Adrenal gland (tissue), 12 donors: ENCODE results near the gene CLDN15. TPM values are rescaled to one million over a fixed set of nuclear protein-coding genes. Genes with fewer than 3 reads are reported as not detected.

Source experiments
- DNase-seq, 7 donors: peaks; one replicate each; pipeline ENCODE4 v3.0.0-alpha.2; 2019 to 2020
- H3K27ac ChIP-seq, 5 donors: fragments of 200-600 bp; sonication (generic) in 4 of 5; 1 replicate in 3 of 5; 2 replicates in 2 of 5; pipeline versions ENCODE4 v1.5.1 to v1.8.0; 2016 to 2020; ENCODE audit warnings: mild to moderate bottlenecking in 1 of 5
- H3K27me3 ChIP-seq: fragments of 200-600 bp; 2 replicates; pipeline ENCODE4 v1.8.0; 2021
- H3K36me3 ChIP-seq, 2 donors: fragments of 200-600 bp; replicated peaks in 1 of 2; 1 replicate in 1 of 2; 2 replicates in 1 of 2; pipeline versions ENCODE4 v1.5.1 to v1.8.0; 2018 to 2022
- H3K4me1 ChIP-seq, 2 donors: fragments of 200-600 bp; replicated peaks in 1 of 2; 1 replicate in 1 of 2; 2 replicates in 1 of 2; pipeline versions ENCODE4 v1.5.1 to v1.8.0; 2018 to 2021
- H3K4me3 ChIP-seq, 4 donors: fragments of 200-600 bp; sonication (generic) in 3 of 4; one replicate each; pipeline ENCODE4 v1.5.1; 2016 to 2018
- H3K9me3 ChIP-seq, 3 donors: fragments of 200-600 bp; sonication (generic) in 1 of 3; replicated peaks in 1 of 3; 1 replicate in 2 of 3; 2 replicates in 1 of 3; pipeline versions ENCODE4 v1.5.1 to v1.8.0; 2016 to 2021
- POLR2A ChIP-seq, 2 donors: fragments of 450-650 bp; IDR thresholded peaks; one replicate each; pipeline ENCODE4 v1.6.1; 2017; ENCODE audit warnings: antibody characterized with exemption in 2 of 2, mild to moderate bottlenecking in 2 of 2, moderate library complexity in 1 of 2
- WGBS, 4 donors: extraction: QIAGEN DNeasy Blood & Tissue Kit in 2 of 4; methylation state at CpG; one replicate each; pipeline versions ENCODE4 v1.1.5 to v1.1.7; 2013 to 2017; 5-methylcytosine and 5-hydroxymethylcytosine counted together
- intact Hi-C, 2 donors: fragments of 100-400 bp; cut with DNase I; formaldehyde crosslinking; loops; one replicate each; pipeline versions ENCODE4 v1.14.1 to v1.15.0; 2022 to 2023
- polyA plus RNA-seq, 3 donors: library from polyadenylated mRNA; stranded (reverse); fragments of 200-250 nt in 2 of 3; fragments of 350-450 nt in 1 of 3; fragmentation: Illumina TruSeq in 1 of 3; extraction: RNeasy Lipid Tissue Mini Kit (QIAGEN cat#74804) in 1 of 3; gene quantifications; one replicate each; pipeline ENCODE4 v1.2.3, GENCODE V29; 2013 to 2014
- total RNA-seq, 9 donors: library from RNA; depleted of rRNA in 4 of 9; stranded (reverse); fragments of >200 nt in 4 of 9; fragments of 120-200 nt in 1 of 9; fragmentation: NEBNext Ultra II Directional in 1 of 9; extraction: Animal tissue kit (Norgen Biotek cat#: 25700) in 1 of 9; gene quantifications; one replicate each; pipeline versions ENCODE4 v1.1.0 to v1.2.4, GENCODE V29; 2013 to 2023
- TF ChIP-seq, protein P1 (sequence below), 6 experiments: fragments of 450-650 bp in 4 of 6; fragments of 200-600 bp in 2 of 6; sonication (generic) in 1 of 6; IDR thresholded peaks; 1 replicate in 5 of 6; 2 replicates in 1 of 6; pipeline versions ENCODE4 v1.5.1 to v1.8.0; 2016 to 2021; ENCODE audit warnings: antibody characterized with exemption in 6 of 6, mild to moderate bottlenecking in 2 of 6, moderate library complexity in 1 of 6
- donor health status: healthy with polysubstance abuse.
- donor health status: Bipolar disorder and iron deficiency.
- donor health status: DM: yes; HTN: yes; CAD: no.
- donor health status: DM: no; HTN: no; CAD: no.
- donor health status: DM: no; HTN: no; CAD: no.
- donor health status: DM: yes; HTN: yes; CAD: no.

The CLDN15 gene
- total and polyA plus RNA-seq, 12 donors: 0.70 to 10.9 (median 4.1) TPM

DNA sequence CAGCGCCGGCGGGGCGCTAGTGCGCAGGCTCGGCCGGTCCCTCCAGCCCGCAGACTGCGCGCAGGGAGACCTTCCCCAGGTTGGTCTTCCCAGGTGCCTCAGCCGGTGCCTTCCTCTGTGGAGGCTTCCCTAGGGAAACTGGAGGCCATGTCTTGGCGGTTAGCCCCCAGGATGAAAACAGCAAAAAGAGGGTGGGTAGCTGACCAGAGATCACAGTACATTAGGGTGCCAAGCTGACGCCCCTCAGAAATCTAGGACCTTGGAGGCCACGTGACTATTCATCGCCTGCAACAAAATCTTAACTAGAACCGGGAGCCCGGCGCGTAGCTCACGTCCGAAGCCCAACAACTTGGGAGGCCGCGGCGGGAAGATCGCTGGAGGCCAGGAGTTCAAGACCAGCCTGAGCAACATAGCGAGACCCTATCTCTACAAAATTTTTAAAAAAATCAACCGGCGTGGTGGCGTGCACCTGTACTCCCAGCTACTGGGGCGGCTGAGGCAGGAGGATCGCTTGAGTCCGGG lies 7.6 kb upstream of the CLDN15 start:
- peaks cover 0 to 6% of the 10 kb centered on the region in 2 donors for H3K36me3 ChIP-seq
- 21 to 55% (median 27%) methylated on average over 11 to 32 of the region's 32 CpGs for WGBS, 4 donors
- TF ChIP-seq, protein P1, sequence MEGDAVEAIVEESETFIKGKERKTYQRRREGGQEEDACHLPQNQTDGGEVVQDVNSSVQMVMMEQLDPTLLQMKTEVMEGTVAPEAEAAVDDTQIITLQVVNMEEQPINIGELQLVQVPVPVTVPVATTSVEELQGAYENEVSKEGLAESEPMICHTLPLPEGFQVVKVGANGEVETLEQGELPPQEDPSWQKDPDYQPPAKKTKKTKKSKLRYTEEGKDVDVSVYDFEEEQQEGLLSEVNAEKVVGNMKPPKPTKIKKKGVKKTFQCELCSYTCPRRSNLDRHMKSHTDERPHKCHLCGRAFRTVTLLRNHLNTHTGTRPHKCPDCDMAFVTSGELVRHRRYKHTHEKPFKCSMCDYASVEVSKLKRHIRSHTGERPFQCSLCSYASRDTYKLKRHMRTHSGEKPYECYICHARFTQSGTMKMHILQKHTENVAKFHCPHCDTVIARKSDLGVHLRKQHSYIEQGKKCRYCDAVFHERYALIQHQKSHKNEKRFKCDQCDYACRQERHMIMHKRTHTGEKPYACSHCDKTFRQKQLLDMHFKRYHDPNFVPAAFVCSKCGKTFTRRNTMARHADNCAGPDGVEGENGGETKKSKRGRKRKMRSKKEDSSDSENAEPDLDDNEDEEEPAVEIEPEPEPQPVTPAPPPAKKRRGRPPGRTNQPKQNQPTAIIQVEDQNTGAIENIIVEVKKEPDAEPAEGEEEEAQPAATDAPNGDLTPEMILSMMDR (IDR thresholded peaks at IDR 0.05): no peak
- TF ChIP-seq POLR2A (IDR thresholded peaks at IDR 0.05): no peak
- intact Hi-C loops: loop anchor here in 1 of 2 donors (5.0 kb wide), 1 partner anchor 33 kb away; no protein-coding TSS in a partner anchor
- H3K9me3 ChIP-seq: no peaks in the 10 kb centered on the region
- peak overlapping the region; percentile 79 to 100 (median 88) for H3K4me3 ChIP-seq
- DNase-seq: peak in 1 of 7 donors; percentile 12
- H3K27ac ChIP-seq: peak overlapping the region; percentile 81 to 97 (median 94)
- no peaks in the 10 kb centered on the region for H3K27me3 ChIP-seq
- H3K4me1 ChIP-seq: peaks cover 13 to 21% of the 10 kb centered on the region in 2 donors

DNA sequence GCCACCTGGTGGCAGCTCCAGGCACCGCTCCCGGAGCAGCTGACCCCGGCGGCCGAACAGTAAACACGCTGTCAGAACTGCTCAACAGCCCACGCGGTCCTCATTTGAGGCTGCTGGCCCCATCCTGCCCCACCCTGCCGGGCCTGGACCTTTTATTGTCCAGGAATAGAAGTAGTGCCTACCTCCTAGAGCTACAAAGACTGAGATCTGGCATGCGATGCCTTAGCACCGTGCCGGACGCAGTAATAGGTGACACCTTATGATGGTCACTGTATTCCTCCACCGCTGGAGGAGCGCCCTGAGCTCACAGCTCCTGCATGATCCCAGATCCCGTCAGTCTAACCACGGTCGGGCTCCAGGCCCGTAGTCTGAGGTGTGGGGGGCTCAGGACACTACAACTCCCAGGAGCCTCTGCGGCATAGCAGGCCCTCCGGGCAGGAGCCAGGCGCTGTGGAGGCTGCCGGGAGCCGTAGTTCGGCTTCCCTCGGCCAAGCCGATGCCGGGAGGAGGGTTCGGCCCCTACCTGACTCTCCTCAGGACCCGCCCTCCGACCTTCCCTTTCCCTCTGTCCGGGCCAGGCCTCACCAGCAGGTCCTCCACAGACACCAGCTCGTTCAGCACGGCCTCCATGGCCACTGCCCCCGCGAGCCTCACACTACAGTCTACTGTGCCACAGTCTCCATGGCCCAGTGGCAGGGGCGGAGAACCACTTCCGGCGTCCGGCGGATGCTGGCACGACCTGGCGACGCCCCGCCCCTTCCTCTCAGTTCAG lies 7.0 kb upstream of the CLDN15 start, which contains the start of gene FIS1:
FIS1 (minus strand) TSS at position 707 of the 772 bp plus-strand sequence; CDS start at position 630, 77 bp downstream.
- WGBS, 4 donors: 0 to 6% (median 2%) methylated on average over 6 to 45 of the region's 45 CpGs
- intact Hi-C loops: loop anchor here in 1 of 2 donors (5.0 kb wide), 1 partner anchor 32 kb away; no protein-coding TSS in a partner anchor

DNA sequence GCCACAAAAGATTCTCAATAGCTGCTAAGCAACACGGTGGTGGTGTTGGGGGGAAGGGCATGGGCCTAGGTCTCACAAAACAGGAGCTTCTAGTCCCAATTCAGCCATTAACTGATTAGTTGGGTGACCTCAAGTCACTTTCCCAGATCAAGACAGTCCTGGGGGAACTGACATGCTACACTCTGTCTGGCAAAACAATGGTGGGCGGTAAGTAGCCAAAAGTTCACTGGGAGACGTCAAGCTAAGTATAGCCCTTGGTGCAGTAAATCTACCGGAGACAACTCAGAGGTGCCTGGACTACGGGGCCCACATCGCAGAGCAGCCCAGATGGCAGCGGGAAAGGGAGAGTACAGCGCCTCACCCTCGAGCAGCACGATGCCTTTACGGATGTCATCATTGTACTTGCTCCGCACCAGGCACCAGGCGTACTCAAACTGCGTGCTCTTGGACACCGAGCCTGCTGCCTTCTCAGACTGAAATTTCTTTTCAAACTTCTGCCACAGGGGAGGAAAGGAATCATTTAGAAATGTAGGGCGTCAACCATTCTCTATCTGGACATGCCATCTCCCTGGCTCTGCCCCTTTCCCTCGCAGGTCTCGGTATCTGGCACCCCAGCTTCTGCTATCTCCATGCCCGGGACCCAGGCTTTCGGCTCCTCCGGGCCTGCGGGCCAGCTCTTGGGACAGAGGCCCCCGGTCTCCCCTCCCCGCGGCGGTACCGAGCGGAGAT lies 6.2 kb upstream of the CLDN15 start:
- DNase-seq: peak in 6 of 7 donors; percentile 31 to 76 (median 54)
- peak overlapping the region; percentile 81 to 97 (median 94) for H3K27ac ChIP-seq
- TF ChIP-seq POLR2A (IDR thresholded peaks at IDR 0.05): peak in 1 of 2 donors; percentile 36
- TF ChIP-seq, protein P1 (IDR thresholded peaks at IDR 0.05): peak in 1 of 6 experiments; percentile 91
- intact Hi-C loops: no loop called here
- no peaks in the 10 kb centered on the region for H3K27me3 ChIP-seq
- H3K4me3 ChIP-seq: peak overlapping the region; percentile 79 to 100 (median 88)
- peaks cover 0 to 20% of the 10 kb centered on the region in 2 donors for H3K36me3 ChIP-seq
- peaks cover 25 to 31% of the 10 kb centered on the region in 2 donors for H3K4me1 ChIP-seq
- WGBS, 4 donors: 8 to 24% (median 17%) methylated on average over 14 to 28 of the region's 28 CpGs
- H3K9me3 ChIP-seq: no peaks in the 10 kb centered on the region

More for the DNA sequence above, 7.0 kb upstream of the CLDN15 start, which contains the start of gene FIS1:
- Histone ChIP-seq H3K36me3 (peaks cover 0 to 13% of the 10 kb centered on the region in 2 donors), H3K27ac (peak within 1 kb of the TSS; percentile 81 to 97 (median 94)), H3K9me3 (no peaks in the 10 kb centered on the region), H3K4me3 (peak within 1 kb of the TSS; percentile 79 to 100 (median 88)), H3K27me3 (no peaks in the 10 kb centered on the region), H3K4me1 (peaks cover 17 to 24% of the 10 kb centered on the region in 2 donors)
- TF ChIP-seq, protein P1 (IDR thresholded peaks at IDR 0.05): peak in 5 of 6 experiments; percentile 77 to 95 (median 91)
- peak; percentile 62 to 72 for TF ChIP-seq POLR2A (IDR thresholded peaks at IDR 0.05)
- peak; percentile 90 to 96 (median 94) for DNase-seq
